HG02759 (cell line): ENCODE results near the gene HDX.
"Not testable (repeated sequence)": the region's sequence is repeated elsewhere in the genome, so short reads cannot be mapped to it uniquely, and the experiment has no call there.

Experiments
- ATAC-seq: cut with Tn5 transposase; IDR thresholded peaks from one replicate; pipeline ENCODE4 v1.9.1; 2021; ENCODE audit warnings: mild to moderate bottlenecking, moderate library complexity; ENCODE audit not compliant: unreplicated experiment

Gene HDX

DNA sequence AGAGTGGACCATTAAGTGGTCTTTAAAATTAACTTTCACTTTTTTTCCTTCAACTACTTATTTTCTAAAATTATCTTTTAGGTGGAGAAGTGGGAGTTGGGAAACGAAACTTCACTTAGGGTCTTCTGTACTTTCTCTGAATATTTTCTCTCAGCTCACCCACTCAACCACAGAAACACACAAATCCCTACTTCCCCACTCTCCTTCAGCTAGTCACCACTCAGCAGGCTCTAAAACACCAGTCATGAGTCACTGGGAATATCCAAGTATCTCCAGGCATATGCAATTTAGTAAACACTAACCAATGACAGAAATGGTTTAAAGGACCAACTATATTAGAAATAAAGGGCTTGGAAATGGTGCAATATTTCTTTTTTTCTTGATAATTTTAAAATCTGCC is 161.3 kb downstream of the HDX start:
- ATAC-seq: no peak

- peak; percentile 81 for ATAC-seq
Measured at GRCh38 chrX:84339507-84340364, 162.5 kb downstream of the HDX start.

GRCh38 chrX:84336646-84337045 is 165.6 kb downstream of the HDX start:
- ATAC-seq: no peak

- ATAC-seq: no peak
Measured at GRCh38 chrX:84335121-84335520, 167.1 kb downstream of the HDX start.

- ATAC-seq: peak; percentile 53
Measured at GRCh38 chrX:84322083-84322827, 180.0 kb downstream of the HDX start.

DNA sequence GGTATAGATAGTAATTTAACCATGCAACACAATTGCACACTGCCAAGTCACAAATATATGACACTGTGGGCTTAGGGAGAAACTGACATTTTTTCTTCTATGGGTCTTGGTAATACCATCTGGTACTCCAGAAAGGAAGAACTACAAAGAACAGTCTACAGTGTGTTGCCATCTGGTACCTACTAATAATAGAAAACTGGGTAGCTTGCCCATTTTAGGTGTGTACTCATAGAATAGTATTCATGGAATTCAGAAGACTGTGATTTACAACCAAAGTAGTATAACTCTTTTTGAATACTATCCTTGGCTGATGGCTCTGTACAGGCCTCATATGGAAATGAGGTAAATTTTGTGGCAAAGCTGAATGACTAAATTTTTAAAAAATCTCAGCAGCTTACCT is 181.6 kb downstream of the HDX start:
- no peak for ATAC-seq

GRCh38 chrX:84320023-84320422 is 182.2 kb downstream of the HDX start:
- ATAC-seq: no peak

GRCh38 chrX:84318661-84319060 is 183.6 kb downstream of the HDX start:
- no peak for ATAC-seq

DNA sequence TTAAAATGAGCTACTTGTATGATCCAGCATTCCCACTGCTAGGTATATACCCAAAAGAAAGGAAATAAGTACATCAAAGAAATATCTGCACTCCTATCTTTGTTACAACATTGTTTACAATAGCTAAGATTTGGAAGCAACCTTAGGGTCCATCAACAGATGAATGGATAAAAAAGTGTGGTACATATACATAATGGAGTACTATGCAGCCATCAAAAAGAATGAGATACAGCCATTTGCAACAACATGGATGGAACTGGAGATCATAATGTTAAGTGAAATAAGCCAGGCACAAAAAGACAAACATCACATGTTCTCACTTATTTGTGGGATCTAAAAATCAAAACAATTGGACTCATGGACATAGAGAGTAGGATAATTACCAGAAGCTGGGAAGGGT is 186.3 kb downstream of the HDX start:
- ATAC-seq: not testable (repeated sequence)
